OCI-LY1 (cell line): ENCODE measurements around the gene ZNRF1.

Experiments used
- H2AFZ ChIP-seq: fragments of 200-600 bp; sonication (generic), shearing (Covaris generic); 2 replicates; pipeline ENCODE4 v1.6.0; 2014; ENCODE audit warnings: antibody characterized with exemption, mild to moderate bottlenecking, low read length
- H3F3A ChIP-seq: fragments of 200-600 bp; sonication (generic), shearing (Covaris generic); 2 replicates; pipeline ENCODE4 v1.6.0; 2014; ENCODE audit warnings: mild to moderate bottlenecking, antibody characterized with exemption, low read length, moderate library complexity; ENCODE audit not compliant: insufficient read depth
- H3K27ac ChIP-seq: fragments of 200-600 bp; sonication (generic); 2 replicates; pipeline ENCODE4 v1.5.1; 2014; ENCODE audit warnings: low read length, mixed run types, mild to moderate bottlenecking, low read depth; ENCODE audit not compliant: poor library complexity, severe bottlenecking
- H3K27me3 ChIP-seq: fragments of 200-600 bp; sonication (generic); 2 replicates; pipeline ENCODE4 v1.6.0; 2014; ENCODE audit warnings: antibody characterized with exemption, mild to moderate bottlenecking, low read length, moderate library complexity; ENCODE audit not compliant: insufficient read depth
- H3K36me3 ChIP-seq: fragments of 200-600 bp; sonication (generic); 2 replicates; pipeline ENCODE4 v1.6.1; 2014; ENCODE audit warnings: mild to moderate bottlenecking, antibody characterized with exemption, low read length, moderate library complexity, mixed read lengths; ENCODE audit not compliant: insufficient read depth
- H3K4me1 ChIP-seq: fragments of 200-600 bp; sonication (generic); 2 replicates; pipeline ENCODE4 v1.5.1; 2014; ENCODE audit warnings: mild to moderate bottlenecking, low read length, moderate library complexity; ENCODE audit not compliant: insufficient read depth, severe bottlenecking
- H3K4me2 ChIP-seq: fragments of 200-600 bp; sonication (generic), shearing (Covaris generic); 2 replicates; pipeline ENCODE4 v1.6.1; 2014; ENCODE audit warnings: low read length
- H3K4me3 ChIP-seq: fragments of 200-600 bp; sonication (generic); 2 replicates; pipeline ENCODE4 v1.5.1; 2014; ENCODE audit warnings: low read length, low read depth, mild to moderate bottlenecking, mixed read lengths; ENCODE audit not compliant: poor library complexity, severe bottlenecking
- H3K79me2 ChIP-seq: fragments of 200-600 bp; shearing (Covaris generic); 2 replicates; pipeline ENCODE4 v1.6.1; 2016; ENCODE audit warnings: mixed run types, low read length, mixed read lengths; ENCODE audit not compliant: insufficient read depth
- H3K9ac ChIP-seq: fragments of 200-600 bp; sonication (generic), shearing (Covaris generic); 2 replicates; pipeline ENCODE4 v1.6.1; 2014; ENCODE audit warnings: mild to moderate bottlenecking, low read length, mixed read lengths
- H3K9me2 ChIP-seq: fragments of 200-600 bp; sonication (generic), shearing (Covaris generic); 2 replicates; pipeline ENCODE4 v1.6.1; 2014; ENCODE audit warnings: low read depth, mild to moderate bottlenecking, low read length, mixed read lengths
- H3K9me3 ChIP-seq: fragments of 200-600 bp; shearing (Covaris generic); 2 replicates; pipeline ENCODE4 v1.6.1; 2014; ENCODE audit warnings: low read length, mixed read lengths
- H4K20me1 ChIP-seq: fragments of 200-600 bp; sonication (generic), shearing (Covaris generic); 2 replicates; pipeline ENCODE4 v1.6.0; 2016; ENCODE audit warnings: mild to moderate bottlenecking, low read length; ENCODE audit not compliant: insufficient read depth
- EZH2 ChIP-seq: fragments of 200-600 bp; sonication (generic), shearing (Covaris generic); IDR thresholded peaks from 2 replicates; pipeline ENCODE4 v1.8.0; 2017; ENCODE audit warnings: borderline replicate concordance, mixed run types, mild to moderate bottlenecking, antibody characterized with exemption, low read length, moderate library complexity, mixed read lengths
- TF ChIP-seq, protein P1 (sequence below): fragments of 200-600 bp; sonication (generic), shearing (Covaris generic); IDR thresholded peaks from 2 replicates; pipeline ENCODE4 v1.5.1; 2017; ENCODE audit warnings: mild to moderate bottlenecking, antibody characterized with exemption, low read length, moderate library complexity, mixed read lengths

Gene ZNRF1

GRCh38 chr16:75021410-75021809, 22.6 kb downstream of the ZNRF1 start:
- Histone ChIP-seq H3K9ac (no peak overlapping the region), H2AFZ (no peak overlapping the region), H4K20me1 (no peaks in the 10 kb centered on the region), H3K9me3 (peaks cover 7% of the 10 kb centered on the region; the same call in 1 of the 2 replicates), H3K4me2 (no peak overlapping the region), H3K27me3 (no peaks in the 10 kb centered on the region), H3F3A (no peaks in the 10 kb centered on the region), H3K36me3 (no peaks in the 10 kb centered on the region), H3K9me2 (no peaks in the 10 kb centered on the region), H3K79me2 (no peaks in the 10 kb centered on the region), H3K4me3 (no peak overlapping the region), H3K4me1 (no peaks in the 10 kb centered on the region), H3K27ac (no peak overlapping the region)
- TF ChIP-seq EZH2 = no peak
- TF ChIP-seq, protein P1, sequence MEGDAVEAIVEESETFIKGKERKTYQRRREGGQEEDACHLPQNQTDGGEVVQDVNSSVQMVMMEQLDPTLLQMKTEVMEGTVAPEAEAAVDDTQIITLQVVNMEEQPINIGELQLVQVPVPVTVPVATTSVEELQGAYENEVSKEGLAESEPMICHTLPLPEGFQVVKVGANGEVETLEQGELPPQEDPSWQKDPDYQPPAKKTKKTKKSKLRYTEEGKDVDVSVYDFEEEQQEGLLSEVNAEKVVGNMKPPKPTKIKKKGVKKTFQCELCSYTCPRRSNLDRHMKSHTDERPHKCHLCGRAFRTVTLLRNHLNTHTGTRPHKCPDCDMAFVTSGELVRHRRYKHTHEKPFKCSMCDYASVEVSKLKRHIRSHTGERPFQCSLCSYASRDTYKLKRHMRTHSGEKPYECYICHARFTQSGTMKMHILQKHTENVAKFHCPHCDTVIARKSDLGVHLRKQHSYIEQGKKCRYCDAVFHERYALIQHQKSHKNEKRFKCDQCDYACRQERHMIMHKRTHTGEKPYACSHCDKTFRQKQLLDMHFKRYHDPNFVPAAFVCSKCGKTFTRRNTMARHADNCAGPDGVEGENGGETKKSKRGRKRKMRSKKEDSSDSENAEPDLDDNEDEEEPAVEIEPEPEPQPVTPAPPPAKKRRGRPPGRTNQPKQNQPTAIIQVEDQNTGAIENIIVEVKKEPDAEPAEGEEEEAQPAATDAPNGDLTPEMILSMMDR = no peak

DNA sequence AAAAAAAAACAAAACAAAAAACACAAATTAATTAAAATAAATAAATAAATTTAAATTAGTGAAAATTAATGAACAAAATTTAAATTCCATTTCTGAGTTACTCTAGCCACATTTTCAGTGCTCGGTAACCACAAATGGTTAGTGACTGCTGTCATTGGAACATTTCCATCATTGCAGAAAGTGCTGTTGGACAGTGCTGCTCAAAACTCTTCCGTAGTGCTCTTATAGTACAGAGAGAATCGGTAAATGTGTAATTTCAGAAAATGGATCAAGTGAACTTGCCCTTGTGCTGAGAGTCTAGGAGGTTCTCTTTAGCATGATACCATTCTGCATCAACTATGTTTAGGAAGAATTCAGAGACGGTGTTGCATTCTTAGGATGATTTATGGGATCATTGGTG, 23.7 kb downstream of the ZNRF1 start:
- Histone ChIP-seq H3K36me3 (no peaks in the 10 kb centered on the region), H3K9me2 (no peaks in the 10 kb centered on the region), H2AFZ (no peak overlapping the region), H4K20me1 (no peaks in the 10 kb centered on the region), H3K9me3 (peaks cover 7% of the 10 kb centered on the region; the same call in 1 of the 2 replicates), H3F3A (no peaks in the 10 kb centered on the region), H3K4me1 (no peaks in the 10 kb centered on the region), H3K27ac (no peak overlapping the region), H3K27me3 (no peaks in the 10 kb centered on the region), H3K9ac (no peak overlapping the region), H3K4me3 (no peak overlapping the region), H3K79me2 (no peaks in the 10 kb centered on the region), H3K4me2 (no peak overlapping the region)
- TF ChIP-seq EZH2 = no peak
- TF ChIP-seq, protein P1 = no peak

- Histone ChIP-seq H3K9me2 (no peaks in the 10 kb centered on the region), H3K4me3 (no peak overlapping the region), H2AFZ (no peak overlapping the region), H3K4me2 (no peak overlapping the region), H3K36me3 (no peaks in the 10 kb centered on the region), H3K4me1 (no peaks in the 10 kb centered on the region), H3K27me3 (no peaks in the 10 kb centered on the region), H3K9me3 (peaks cover 7% of the 10 kb centered on the region; the same call in 1 of the 2 replicates), H4K20me1 (no peaks in the 10 kb centered on the region), H3F3A (no peaks in the 10 kb centered on the region), H3K79me2 (no peaks in the 10 kb centered on the region), H3K9ac (no peak overlapping the region), H3K27ac (no peak overlapping the region)
- TF ChIP-seq EZH2 = no peak
Observed at GRCh38 chr16:75023009-75023408, 24.2 kb downstream of the ZNRF1 start.

GRCh38 chr16:75024182-75024581, 25.4 kb downstream of the ZNRF1 start:
- Histone ChIP-seq H3K79me2 (no peaks in the 10 kb centered on the region), H3K36me3 (no peaks in the 10 kb centered on the region), H4K20me1 (no peaks in the 10 kb centered on the region), H3K9me3 (peaks cover 7% of the 10 kb centered on the region; the same call in 1 of the 2 replicates), H3K4me3 (no peak overlapping the region), H3K27ac (no peak overlapping the region), H3K4me1 (no peaks in the 10 kb centered on the region), H2AFZ (no peak overlapping the region), H3K9ac (no peak overlapping the region), H3K9me2 (no peaks in the 10 kb centered on the region), H3K4me2 (no peak overlapping the region), H3K27me3 (no peaks in the 10 kb centered on the region), H3F3A (no peaks in the 10 kb centered on the region)
- TF ChIP-seq, protein P1 = no peak
- TF ChIP-seq EZH2 = no peak
